ENCODE data around the gene RBM19.

The RBM19 gene

GRCh38 chr12:113900716-113901115, 65.4 kb downstream of the RBM19 start:
- no peak for FAIRE-seq

DNA sequence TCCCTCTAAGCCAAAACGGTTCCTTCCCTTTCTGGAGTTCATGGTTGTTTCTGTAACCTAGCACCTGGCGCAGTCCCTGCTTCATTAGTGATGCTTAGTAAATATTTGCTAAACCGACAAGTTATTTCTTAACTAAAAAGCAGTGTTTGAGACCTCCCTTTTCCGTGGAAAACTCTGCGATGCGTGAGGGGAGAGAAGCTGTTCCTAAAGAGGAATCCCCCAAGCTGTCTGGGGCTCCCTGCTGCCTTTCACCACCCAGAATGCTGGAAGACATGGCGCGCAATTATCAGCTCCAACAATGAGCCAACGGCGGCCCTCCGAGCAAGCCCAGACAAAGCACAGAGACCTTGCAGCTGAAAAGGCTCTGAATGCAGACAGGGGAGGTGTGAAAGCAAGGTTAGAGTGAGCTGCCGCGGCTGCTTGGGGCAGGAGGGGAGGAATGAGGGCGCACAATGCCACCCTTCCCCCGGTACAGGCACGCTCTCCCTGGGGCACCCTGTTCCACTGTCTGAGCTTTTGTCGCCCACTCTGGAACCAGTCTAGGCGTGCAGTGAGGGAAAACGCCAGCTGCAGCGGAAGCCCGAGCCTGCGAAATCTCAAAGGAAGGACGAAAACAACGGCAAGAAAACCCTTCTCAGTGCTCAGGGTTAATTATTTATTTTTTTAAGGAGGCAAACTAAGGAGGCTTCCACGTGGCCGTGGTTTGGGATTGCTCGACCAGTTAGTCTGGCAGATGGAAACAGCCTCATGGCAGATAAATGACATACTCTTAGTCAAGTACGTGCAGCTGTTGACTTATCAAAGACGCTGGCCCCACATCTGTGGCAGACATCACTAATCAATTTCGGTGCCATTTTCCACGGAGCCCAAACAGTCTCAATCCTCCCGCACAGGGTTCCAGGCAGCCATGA, 66.3 kb downstream of the RBM19 start:
- no peak for FAIRE-seq

DNA sequence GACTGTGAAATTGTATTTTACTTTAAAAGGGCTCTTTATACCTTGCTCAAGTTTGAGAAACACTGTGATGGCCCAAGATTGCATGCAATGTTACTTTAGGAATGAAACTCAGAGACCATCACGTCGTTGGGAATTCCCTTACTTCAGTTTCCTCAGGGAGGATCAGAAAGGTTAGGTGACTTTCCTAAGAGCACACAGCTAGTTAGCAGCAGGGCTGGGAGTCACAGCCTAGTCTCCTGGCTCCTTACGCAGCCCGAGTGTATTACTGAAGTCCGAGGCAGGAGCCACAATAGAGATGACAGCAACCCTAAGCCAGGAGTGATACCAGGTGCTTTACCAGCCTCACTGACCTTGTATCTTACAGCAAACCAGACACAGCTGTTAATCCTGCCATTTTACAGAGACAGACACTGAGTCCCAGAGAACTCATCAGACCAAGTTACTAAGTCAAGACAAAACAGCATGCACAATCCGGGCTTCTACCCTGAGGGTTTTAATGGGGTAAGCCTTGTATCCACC, 67.0 kb downstream of the RBM19 start:
- no peak for FAIRE-seq

- FAIRE-seq, result no peak
Measured at GRCh38 chr12:113898466-113898865, 67.7 kb downstream of the RBM19 start.

DNA sequence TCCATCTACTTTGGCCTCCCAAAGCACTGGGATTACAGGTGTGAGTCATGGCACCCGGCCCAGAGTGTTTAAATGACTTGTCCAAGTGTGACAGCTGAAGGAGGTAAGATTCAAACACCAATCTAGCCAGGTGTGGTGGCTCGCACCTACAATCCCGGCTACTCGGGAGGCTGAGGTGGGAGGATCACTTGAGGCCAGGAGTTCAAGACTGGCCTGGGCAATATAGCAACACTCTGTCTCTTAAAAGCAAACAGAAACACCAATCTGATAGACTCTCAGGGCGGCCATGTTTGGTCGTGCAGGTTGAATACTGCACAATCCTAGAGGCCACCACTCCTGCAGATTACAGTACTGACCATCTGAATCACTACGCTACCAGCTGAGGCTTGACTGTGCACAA, 68.7 kb downstream of the RBM19 start:
- no peak for FAIRE-seq

- FAIRE-seq, result no peak
Measured at GRCh38 chr12:113896841-113897240, 69.3 kb downstream of the RBM19 start.

DNA sequence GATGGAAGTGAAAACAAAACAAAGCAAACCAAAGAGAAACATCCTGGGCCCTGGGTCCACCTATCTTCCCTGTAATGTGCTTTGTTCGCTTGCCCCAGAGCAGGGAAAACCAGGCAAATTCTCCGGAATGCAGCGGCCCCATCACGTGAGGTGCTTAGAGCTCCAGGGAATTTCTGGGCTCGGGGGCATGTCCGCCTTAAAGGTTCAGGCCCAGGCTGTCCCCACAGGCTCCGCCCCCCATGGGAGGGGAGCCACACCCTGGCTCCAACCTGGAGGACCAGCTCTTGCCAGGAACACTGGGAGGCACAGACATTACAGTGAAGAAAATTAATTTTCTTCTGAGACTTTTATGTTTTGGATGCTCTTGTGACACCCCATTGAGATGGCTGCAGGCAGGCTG, 69.9 kb downstream of the RBM19 start:
- FAIRE-seq, result no peak

DNA sequence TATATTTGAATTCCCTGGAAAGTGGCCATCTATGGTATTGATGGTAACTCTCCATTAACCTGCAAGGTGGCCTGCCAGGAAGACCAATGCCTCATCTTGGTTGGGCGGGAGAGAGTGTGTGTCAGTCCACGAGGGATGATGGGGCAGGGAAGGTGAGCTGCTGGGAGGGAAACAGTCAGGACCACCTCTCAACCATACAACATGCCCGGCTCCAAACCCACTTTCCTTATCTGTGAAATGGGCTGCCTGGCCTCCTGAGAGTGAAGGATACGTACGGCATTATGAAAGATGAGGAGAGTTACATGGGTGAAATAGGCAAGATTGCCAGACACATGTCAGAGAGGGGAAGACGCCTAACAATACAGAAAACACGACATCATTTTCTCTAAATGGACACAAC, 70.9 kb downstream of the RBM19 start:
- no peak for FAIRE-seq

DNA sequence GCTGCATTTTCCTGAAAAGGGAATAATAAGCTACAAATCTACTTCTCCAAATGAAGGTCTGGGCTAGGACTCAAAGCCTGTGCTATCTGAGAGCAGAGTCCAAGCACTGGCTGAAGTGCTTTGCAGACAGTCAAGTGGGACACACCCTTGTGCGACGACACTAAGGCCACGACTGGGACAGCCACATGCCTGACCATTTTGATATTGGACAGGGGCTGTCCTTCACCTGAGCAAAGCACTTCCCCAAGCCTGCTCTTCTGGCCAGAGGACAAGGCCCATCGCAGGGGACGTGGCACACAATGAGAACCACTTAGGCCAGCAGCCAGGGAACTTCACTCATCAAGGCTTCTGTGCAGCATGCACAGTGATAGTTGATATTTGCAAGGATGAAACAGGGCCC, 71.4 kb downstream of the RBM19 start:
- FAIRE-seq, result no peak

DNA sequence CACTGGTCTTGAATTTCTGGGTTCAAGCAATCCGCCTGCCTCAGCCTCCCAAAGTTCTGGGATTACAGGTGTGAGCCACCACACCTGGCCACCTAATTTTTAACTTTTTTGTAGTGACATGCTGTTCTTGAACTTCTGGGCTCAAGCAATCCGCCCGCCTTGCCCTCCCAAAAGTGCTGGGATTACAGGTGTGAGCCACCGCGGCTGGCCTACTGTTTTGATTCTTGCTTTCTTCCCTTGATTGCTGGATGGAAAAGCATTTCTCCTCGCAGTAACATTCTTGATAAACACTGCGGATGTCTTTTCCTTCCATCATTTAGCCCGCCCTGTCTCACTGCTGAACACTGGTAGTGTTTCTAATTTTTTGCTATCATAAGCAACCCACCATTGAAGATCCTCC, 72.9 kb downstream of the RBM19 start:
- FAIRE-seq, result no peak

DNA sequence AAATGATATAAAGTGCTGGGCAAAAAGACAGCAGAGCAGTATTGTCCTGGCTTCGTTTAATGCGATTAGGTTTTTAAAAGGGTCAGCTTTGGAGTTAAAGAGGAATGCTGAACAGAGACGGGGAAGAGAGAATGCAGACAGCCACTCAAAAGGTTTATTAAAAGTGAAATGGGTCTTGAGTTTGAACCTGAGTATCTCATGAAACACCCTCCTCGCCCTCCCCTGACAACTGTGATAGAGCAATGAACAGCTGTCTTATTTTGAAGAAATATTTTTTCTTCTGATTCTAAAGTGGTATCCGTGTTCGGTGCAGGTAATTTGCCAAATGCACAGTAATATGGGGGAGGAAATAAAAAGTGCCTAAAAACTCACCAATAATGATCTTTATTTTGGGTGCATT, 73.6 kb downstream of the RBM19 start:
- FAIRE-seq, result no peak

DNA sequence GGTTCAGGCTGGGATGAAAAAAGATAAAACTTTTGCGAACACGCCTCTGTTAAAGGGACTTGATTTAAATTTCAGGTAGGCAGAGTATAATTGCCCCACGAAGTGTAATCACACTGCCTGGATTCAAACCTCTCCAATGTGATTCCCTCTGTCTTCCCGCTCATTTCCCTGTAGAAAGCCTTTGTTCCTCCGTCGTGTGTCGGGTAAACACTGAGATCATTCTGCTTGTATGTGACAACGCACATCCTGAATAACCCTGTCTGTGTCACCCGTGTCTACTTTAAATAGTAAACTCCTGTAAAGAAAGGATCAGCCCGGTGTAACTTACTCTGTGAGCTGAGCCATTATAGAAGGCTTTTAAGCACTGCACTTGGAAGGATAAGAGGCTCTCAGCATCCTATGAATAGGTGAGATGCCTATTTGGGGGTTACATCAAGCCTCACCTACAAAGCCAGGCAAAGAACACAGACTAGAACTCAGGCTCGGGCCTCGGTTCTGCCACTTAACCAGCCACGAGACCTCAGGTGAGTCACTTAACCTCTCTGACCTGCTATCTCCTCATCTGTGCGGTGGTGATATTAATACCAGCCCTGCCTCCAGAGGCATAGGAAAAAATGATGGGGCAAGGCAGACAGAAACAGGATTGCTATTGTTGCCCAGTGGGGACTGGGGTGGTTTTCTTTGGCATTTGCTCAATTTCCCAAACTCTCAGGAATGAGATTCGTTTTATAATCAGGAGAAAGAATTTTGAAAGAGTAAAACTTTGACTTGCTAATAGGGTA, 74.2 kb downstream of the RBM19 start:
- FAIRE-seq, result no peak

DNA sequence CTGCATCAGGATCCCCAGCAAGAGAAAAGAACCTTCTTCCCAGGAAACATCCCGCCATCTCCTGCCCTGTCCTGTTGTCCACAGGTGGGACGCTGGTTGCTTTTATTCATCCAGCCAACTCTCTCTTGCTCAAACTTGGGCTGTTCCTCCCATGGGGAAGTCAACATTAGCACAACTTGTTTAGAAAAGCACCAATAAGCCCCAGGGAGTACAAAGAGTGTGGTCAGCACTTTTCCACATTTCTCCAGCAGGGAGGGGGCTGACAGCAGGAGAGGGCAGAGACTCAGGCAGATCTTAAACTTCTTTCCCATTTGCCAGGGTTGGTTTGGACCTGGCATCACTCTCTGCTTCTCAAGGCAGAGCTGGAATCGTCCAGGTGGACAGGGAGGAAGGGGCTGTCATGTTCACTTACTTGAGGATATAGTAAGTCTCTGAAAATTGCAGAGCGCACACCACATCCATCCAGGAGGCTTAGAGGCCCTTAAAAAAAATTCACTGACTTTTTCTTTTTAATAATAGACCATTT, 74.9 kb downstream of the RBM19 start:
- FAIRE-seq, result no peak

- FAIRE-seq, result no peak
Measured at GRCh38 chr12:113889891-113890581, 76.1 kb downstream of the RBM19 start.

- no peak for FAIRE-seq
Measured at GRCh38 chr12:113889076-113889475, 77.0 kb downstream of the RBM19 start.

GRCh38 chr12:113888435-113888834, 77.7 kb downstream of the RBM19 start:
- no peak for FAIRE-seq

DNA sequence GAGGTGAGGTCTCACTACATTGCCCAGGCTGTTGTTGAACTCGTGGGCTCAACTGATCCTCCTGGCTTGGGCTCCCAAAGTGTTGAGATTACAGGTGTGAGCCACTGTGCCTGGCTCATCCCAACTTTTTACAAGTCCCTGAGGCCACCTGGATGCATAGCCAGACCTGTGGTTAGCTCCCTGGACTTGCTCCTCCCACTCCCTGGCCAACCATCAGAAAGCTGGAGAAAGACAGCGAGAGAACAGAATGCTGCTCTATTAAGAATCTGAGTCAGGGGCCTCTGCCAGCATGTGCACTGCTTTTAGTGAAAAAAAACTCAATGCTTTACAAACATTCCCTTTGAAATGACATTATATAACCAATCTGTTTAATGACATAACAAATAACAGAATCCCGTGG, 78.2 kb downstream of the RBM19 start:
- FAIRE-seq, result no peak

DNA sequence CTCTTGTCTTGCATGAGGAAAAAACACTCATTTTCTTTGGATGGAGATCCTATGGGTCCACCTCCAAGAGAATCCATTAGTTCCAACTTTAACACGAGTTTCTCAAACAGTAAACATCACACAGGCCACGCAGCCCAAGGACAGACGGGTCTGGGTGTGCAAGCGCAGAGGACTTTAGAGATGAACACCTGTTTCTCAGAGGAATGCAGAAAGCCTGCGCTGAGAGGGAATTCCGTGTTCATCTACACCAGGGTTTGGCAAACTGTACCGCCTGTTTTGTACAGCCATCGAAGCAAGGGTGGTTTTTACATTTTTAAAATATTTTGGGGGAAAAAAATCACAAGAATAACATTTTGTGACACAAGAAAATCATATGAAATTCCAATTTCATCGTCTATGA, 79.4 kb downstream of the RBM19 start:
- no peak for FAIRE-seq

DNA sequence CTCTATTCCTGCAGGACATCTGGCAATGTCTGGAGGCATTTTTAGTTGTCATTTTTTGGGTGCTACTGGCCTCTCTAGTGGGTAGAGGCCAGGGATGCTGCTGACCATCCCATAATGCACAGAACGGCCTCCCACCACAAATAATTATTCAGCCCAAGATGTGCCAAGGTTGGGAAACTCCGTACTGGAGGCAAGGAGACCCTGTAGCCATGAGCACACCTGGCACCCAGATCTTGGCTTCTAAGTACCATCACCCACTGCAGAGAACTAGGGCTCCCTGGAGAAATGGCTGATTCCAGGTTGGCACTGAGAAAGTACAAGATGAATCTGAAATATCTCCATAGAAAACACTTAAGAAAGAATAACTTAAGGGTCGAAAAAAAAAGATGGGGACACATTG, 81.7 kb downstream of the RBM19 start:
- no peak for FAIRE-seq

GRCh38 chr12:113882690-113883089, 83.4 kb downstream of the RBM19 start:
- no peak for FAIRE-seq

- FAIRE-seq, result no peak
Measured at GRCh38 chr12:113880988-113881962, 84.8 kb downstream of the RBM19 start.

GRCh38 chr12:113880326-113880725, 85.8 kb downstream of the RBM19 start:
- no peak for FAIRE-seq

All from colon (tissue), 2 donors.